GM08714 (cell line): ENCODE results near the gene RBBP4.
A peak's percentile ranks its signal among the peaks of the same experiment; 100 is the strongest.
"Not testable (repeated sequence)": the region's sequence is repeated elsewhere in the genome, so short reads cannot be mapped to it uniquely, and the experiment has no call there.

ENCODE experiments used
- H3K4me3 ChIP-seq: fragments of 200-500 bp; sonication (Bioruptor generic); 2 replicates; pipeline ENCODE4 v1.5.1; 2014; ENCODE audit warnings: mild to moderate bottlenecking, low read length, inconsistent platforms
- ZNF274 ChIP-seq: IDR thresholded peaks from 2 replicates; pipeline ENCODE4 v1.6.1; 2012; ENCODE audit warnings: mild to moderate bottlenecking, low read depth, low read length

RBBP4 gene

GRCh38 chr1:32626176-32626575 lies 24.8 kb upstream of the RBBP4 start:
- TF ChIP-seq ZNF274, result no peak

GRCh38 chr1:32627596-32628162 lies 23.3 kb upstream of the RBBP4 start:
- TF ChIP-seq ZNF274, result no peak
- H3K4me3 ChIP-seq, result no peak overlapping the region; the same call in 1 of the 2 replicates

More at GRCh38 chr1:32626176-32626575, 24.8 kb upstream of the RBBP4 start:
- H3K4me3 ChIP-seq, result no peak overlapping the region

DNA sequence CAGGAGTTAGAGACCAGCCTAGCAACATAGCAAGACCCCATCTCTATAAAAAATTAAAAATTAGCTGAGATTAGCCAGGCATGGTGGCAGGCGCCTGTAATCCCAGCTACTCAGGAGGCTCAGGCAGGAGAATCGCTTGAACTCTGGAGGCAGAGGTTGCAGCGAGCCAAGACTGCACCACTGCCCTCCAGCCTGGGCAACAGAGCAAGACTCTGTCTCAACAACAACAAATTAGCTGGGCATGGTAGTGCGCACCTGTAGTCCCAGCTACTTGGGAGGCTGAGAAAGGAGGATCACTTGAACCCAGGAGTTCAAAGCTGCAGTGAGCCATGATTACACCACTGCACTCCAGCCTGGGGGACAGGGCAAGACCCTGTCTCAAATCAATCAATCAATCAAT lies 20.8 kb upstream of the RBBP4 start:
- not testable (repeated sequence) for H3K4me3 ChIP-seq

DNA sequence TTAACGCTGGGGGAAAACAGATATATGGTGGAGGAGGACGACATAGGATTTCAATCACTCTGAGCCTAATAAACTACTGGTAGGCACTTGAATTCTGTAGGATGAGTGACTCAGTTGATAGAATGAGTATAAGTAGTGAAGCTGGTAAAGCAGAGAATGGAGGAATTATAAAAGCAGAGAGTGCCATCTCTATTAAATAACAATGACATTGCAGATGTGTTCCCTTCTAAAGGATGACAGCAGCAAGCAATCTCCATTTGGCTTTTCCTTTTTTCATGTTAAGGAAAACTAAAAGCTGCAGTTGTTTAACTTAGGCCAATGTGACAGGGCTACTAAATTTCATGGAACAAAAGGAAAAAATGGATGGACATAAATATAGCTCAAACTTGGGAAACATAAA lies 18.2 kb upstream of the RBBP4 start:
- no peak overlapping the region for H3K4me3 ChIP-seq
- no peak for TF ChIP-seq ZNF274

DNA sequence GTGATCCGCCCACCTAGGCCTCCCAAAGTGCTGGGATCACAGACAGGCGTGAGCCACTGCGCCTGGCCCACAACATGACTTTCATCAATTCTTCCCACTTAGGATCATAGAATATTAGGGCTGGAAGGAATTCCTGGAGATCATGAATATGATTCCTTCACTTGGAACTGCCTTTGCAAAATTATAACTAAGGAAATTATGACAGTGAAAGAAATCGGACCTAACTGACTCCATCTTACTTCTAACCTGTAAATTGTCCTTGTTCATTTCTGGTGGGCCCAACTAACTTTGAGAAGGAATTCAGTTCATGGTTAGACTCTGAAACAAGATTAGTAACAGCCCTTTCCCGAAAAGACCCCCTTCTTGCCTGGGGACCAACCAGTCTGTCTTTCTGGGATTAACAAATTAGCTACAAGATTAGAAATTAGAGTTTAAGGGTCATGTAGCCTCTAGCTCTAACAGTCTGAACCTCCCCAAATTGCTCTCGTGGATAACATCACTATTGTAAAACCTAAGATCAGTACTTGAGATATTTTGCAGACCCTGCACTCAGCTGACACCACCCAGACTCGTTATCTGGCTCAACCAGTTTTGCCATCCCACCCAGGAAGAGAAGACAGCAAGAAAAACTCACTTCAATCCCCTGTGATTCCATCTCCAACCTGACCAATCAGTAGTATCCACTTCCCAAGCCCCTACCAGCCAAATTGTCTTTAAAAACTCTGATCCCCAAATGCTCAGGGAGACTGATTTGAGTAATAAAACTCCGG lies 15.3 kb upstream of the RBBP4 start:
- TF ChIP-seq ZNF274, result no peak
- H3K4me3 ChIP-seq, result no peak overlapping the region

- H3K4me3 ChIP-seq, result no peak overlapping the region
- TF ChIP-seq ZNF274, result no peak
Measured at GRCh38 chr1:32636914-32637645, 13.9 kb upstream of the RBBP4 start.

DNA sequence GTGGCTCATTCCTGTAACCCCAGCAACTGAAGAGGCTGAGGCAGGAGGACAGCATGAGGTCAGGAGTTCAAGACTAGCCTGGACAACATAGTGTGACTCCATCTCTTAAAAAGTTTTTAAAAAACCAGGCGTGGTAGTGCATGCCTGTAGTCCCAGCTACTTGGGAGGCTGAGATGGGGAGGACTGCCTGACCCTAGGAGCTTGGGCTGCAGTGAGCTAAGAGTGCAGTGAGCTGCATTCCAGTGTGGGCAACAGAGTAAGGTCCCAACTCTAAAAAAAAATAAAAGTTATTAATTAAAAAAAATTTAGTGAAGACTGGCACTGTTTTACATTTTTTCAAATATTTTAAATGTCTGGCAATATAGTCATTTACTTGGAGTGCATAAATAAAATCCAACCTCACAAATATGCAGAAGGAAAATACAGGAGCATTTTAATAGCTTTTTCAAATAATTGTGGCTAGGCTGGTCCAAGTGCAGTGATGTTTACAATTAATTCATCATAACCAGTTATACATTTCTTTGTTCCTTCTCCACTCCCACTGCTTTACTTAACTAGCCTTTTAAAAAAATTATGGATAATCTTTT lies 11.4 kb upstream of the RBBP4 start:
- no peak for TF ChIP-seq ZNF274
- H3K4me3 ChIP-seq, result no peak overlapping the region

DNA sequence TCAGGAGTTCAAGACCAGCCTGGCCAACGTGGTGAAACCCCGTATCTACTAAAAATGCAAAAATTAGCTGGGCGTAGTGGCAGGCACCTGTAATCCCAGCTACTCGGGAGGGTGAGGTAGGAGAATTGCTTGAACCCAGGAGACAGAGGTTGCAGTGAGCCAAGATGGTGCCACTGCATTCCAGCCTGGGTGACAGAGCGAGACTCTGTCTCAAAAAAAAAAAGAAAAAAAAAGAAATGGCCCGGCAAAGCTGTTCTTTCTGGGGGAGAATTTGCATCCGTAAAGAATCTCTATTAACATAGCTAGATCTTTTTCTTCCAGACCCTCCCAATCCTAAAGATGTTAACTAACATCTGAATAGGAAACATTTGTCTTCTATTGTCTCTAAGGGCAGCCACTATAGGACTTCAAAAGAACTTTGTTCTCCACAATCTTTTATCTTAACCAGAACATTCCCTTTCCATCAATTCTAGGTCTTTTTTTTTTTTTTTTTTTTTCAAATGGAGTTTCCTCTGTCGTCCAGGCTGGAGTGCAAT lies 8.6 kb upstream of the RBBP4 start:
- not testable (repeated sequence) for H3K4me3 ChIP-seq

DNA sequence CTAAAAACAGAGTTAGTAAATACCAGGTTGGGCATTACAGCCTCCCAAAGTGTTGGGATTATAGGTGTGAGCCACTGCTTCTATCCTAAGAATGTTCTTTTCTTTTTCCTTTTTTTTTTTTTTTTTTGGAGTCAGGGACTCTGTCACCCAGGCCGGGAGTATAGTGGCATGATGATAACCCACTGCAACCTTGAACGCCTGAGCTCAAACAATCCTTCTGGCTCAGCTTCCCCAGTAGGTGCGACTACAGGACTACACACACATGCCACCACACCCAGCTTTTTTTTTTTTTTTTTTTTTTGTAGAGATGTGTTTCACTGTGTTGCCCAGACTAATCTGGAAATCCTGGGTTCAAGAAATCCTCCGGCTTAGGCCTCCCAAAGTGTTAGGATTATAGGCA lies 6.6 kb upstream of the RBBP4 start:
- no peak overlapping the region for H3K4me3 ChIP-seq
- no peak for TF ChIP-seq ZNF274

GRCh38 chr1:32647308-32648134 lies 3.5 kb upstream of the RBBP4 start:
- TF ChIP-seq ZNF274, result no peak
- no peak overlapping the region for H3K4me3 ChIP-seq

- peak within 1 kb of the TSS; percentile 86 for H3K4me3 ChIP-seq
- no peak for TF ChIP-seq ZNF274
Measured at GRCh38 chr1:32650248-32650751, 708 bp upstream of the RBBP4 start, which contains the start of gene ZBTB8OS. Gene ZBTB8OS (minus strand): TSS chr1:32650550. CDS start chr1:32650529, 21 bp downstream.

DNA sequence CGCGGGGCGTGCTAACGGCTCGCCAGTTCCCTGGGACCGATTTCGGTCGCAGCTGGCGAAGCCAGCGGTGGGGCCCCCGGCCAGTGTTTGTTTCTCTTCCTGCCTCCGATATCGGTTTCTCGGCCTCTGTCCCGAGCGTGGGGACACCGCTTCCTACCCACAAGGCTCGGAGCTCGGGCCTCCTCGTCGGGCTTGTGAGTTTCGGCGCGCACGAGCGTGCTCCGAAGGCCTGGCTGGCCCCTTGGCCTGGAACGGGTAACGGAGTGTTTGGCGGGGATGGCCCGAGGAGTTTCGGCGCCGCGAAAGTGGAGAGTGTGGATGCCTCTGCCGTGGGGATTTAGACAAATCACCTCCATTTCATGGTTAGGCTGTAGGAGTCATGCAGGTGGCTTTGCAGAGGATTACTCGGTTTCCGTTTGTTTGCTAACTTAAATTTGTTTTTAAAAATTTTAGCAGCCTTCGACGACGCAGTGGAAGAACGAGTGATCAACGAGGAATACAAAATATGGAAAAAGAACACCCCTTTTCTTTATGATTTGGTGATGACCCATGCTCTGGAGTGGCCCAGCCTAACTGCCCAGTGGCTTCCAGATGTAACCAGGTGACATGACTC lies 559 bp downstream of the RBBP4 start:
- peak overlapping the region; percentile 86 for H3K4me3 ChIP-seq
- TF ChIP-seq ZNF274, result no peak
